Stimulated activated CD4-positive, alpha-beta T cell treated with anti-CD3 and anti-CD28 coated beads, TNF-alpha, amount 100 ng/mL, for 1 hour (primary cell): ENCODE data around the gene CLCN4.

ENCODE experiments used
- DNase-seq, 3 donors: peaks; one replicate each; pipeline ENCODE4 v3.0.0-alpha.2; 2020; ENCODE audit warnings: low read depth in 3 of 3, low spot score in 1 of 3

Gene CLCN4

DNA sequence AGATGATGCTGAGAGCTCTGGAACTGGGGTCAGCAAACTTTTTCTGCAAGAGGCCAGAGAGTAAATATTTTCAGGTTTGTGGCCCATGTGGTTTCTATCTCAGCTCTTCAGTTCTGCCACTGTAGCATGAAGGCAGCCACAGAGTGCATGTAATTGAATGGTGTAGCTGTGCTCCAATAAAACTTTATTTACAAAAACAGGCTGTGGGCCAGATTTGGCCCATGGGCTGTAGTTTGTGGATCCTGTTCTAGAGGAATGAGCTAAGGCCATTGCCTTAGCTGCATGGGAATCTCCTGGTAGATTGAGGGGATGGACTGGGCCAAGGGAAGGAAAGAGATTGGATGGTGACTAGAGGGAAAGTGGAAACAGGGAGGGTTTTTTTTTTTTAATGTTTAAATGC lies 36.8 kb downstream of the CLCN4 start:
- DNase-seq: no peak

DNA sequence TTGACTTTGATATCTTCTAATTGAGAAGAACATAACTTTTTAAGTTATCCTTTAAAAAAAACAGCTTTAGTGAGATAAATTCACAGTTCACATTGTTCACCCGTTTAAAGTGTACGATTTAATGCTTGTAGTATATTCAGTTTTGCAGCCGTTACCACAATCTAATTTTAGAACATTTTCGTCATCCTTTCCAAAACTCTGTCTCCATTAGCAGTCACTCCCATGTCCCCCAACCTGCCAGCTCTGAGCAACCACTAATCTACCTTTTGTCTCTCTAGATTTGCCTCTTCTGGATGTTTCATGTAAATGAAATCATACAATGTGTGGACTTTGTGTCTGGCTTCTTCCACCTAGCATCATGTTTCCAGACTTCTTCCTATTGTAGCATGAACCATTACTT lies 38.6 kb downstream of the CLCN4 start:
- no peak for DNase-seq

DNA sequence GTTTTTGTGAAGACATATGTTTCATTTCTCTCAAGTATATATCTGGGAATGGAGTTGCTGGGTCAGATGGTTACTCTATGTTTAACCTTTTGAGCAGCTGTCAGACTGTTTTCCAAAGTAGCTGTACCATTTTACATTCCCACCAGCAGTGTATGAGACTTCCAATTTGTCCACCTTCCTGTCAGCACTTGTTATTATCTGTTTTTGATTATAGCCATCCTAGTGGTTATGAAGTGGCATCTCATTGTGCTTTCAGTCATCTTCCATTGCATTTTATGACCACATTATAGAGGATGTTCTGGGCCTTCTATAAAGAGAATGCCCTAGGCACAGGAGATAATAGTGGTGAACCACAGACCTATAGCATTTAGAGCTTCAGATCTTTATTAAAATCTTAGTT lies 39.2 kb downstream of the CLCN4 start:
- no peak for DNase-seq

DNA sequence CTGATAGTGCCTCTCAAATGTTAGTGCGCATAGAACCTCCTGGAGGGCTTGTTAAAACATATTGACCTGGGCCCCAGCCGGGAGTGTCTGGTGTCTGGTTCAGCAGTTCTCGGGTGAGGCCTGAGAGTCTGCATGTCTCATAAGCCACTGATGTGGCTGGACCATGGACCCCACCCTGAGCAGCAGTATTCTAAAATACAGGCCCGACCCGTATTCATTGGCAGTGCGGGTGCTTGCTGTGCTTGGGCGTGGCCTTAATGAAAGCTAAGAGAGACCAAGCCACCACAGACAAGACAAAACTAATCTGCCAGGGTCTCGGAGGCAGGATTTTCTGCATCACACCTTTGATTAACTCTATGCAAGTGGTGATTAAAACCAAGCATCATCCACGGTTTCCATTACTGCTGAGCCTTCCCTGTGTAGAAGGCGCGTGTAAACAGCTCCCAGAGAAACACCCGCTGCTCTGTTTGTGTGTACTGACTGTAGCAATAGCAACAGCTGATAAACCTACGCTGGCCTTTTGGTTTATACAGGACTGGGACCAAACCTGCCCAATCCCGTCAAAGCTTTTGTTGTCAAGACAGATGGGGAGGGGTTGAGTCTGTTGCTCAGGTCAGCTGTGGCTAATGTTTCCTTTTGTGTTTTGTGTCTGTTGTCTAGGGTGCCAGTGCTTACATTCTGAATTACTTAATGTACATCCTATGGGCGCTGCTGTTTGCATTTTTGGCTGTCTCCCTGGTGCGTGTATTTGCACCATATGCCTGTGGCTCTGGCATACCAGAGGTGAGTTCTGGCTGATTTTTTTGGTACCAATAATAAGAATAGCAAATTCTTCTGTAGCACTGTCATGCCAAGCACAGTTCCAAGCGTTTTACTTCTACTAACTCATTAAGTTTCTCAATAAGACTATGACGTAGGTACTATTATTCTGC lies 40.8 kb downstream of the CLCN4 start:
- DNase-seq: no peak

DNA sequence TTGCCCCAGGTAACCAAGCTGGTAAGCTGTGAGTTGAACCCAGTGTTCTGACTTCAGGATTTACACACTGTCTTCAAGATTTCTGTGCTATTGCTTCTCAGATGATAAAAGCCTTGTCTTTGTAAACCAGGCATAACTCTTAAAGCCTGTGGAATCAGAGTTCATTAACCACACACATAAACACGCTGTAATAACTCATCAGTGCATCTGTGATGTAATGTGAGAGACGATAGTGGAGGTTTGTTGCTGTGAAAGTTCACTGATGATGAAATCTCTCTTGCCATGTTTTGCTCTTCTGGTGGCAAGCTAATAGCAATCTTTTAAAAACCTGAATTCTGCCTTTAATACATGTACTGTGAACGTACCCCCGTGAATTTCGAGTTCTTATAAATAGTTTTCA lies 41.5 kb downstream of the CLCN4 start:
- no peak for DNase-seq

DNA sequence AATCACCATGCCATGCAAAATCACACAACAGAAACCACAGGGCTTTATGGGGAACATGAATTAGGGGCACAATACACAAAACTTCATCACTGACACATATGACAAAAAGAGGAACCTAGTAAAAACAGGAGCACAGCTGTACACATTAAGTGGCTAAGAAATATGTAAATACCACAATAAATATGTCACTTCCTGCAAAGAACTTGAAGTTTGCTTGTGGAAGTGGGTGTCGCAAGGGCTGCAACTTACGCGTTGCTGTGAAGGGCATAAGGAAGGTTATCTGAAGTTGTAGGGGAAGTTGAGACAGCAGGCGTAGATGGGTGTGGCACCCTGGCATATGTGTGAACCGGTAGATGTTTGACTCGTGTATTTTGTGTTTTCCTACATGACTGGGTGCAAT lies 42.4 kb downstream of the CLCN4 start:
- no peak for DNase-seq

DNA sequence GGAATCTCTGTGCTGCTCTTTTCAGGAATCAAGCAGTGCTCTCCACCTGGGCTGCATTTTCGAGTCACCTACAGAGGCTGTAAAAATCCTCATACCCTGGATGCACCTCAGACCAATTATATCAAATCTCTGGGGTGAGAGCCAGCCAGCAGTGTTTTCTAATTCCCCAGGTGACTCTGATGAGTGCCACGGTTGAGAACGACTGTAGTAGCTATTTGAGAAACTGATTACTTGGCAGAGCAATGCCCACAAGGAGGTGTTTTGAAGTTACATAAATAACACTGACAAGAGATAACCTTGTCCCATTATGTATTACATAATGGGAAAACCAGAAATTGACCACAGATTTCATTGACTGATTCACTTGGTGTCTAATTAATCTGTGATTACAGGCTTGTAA lies 46.8 kb downstream of the CLCN4 start:
- no peak for DNase-seq

DNA sequence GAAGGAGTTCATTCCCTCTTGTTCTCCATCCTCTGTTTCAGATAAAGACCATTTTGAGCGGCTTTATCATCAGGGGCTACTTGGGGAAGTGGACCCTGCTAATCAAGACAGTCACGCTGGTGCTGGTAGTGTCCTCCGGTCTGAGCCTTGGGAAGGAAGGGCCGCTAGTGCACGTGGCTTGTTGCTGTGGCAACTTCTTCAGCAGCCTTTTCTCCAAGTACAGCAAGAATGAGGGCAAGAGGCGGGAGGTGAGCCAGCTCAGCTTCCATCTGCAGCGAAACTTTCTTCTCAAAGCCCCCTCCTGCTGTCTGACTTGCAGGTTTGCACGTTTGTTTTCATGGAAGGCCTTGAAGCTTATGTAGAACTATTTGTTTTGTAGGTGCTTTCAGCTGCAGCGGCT lies 49.5 kb downstream of the CLCN4 start:
- DNase-seq: no peak

DNA sequence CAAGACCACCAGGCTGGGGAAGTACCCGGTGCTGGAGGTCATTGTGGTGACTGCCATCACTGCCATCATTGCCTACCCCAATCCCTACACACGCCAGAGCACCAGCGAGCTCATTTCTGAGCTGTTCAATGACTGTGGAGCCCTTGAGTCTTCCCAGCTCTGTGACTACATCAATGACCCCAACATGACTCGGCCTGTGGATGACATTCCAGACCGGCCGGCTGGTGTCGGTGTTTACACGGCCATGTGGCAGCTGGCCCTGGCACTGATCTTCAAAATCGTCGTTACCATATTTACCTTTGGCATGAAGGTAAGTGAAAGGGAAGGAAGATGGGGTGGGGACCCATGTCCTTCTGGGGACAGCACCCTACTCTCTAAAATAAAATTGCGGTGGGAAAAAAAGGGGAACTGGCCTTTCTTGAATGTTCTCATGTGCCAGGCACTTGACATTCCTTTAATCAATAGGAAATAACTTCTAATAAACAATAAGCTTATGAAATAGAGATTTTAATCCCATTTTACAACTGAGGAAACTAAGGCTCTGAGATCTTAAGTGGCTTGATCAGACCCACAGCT lies 51.6 kb downstream of the CLCN4 start:
- DNase-seq: no peak

DNA sequence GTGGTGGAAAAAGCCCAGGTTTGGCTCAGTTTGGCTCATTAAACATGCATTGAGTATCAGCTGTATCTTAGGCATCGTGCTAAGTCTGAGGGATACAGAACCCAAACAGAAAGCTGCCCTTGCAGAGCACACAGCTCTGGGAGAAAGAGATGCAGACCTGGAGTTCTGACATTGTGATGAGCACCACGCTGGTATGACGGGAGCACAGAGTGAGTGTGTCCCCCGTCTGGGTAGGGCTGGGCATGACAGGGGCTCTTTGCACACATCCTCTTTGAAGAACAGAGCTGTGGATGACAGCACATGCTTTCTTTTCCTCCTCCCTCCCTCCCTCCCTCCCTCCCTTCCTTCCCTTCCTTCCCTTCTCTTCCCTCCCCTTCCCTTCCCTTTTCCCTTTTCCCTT lies 52.2 kb downstream of the CLCN4 start:
- DNase-seq: no peak

DNA sequence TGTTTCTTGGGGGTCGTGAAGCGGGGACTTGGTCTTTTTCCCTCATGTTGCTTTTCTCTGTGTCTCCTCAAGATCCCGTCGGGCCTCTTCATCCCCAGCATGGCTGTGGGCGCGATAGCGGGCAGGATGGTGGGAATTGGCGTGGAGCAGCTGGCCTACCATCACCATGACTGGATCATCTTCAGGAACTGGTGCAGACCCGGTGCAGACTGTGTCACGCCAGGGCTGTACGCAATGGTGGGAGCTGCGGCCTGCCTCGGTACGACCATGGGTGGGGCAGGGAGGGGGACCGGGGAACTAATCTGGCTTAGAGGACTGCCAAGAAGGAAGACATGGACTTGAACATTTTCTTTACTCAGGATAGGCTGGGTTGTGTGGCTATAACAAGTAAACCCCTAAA lies 55.6 kb downstream of the CLCN4 start:
- no peak for DNase-seq

DNA sequence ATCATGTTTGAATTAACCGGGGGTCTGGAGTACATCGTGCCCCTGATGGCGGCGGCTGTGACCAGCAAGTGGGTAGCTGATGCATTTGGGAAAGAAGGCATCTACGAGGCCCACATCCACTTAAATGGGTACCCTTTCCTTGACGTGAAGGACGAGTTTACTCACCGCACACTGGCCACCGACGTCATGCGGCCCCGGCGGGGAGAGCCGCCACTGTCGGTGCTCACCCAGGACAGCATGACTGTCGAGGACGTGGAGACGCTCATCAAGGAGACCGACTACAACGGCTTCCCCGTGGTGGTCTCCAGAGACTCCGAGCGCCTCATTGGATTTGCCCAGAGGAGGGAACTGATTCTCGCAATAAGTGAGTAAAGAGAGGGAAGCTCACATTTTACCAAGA lies 56.9 kb downstream of the CLCN4 start:
- DNase-seq: no peak

DNA sequence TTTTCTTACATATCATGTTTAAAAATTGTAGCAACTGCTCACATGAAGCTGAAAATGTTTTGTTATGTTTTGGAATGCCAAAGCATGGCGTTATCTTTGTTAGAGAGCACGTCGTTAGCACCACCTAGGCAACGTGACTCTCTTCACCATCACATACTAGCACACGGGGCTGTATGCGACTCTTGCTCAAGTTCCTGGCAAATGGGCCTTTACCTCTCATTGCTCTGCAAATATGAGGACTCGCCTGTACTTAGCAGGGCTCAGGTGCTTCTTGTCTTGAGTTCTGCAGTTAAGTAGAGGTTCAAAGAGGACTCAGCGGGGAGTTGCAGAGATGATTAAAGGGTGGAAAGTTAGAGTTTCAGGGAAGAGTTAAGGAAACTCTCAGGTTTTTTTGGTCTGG lies 59.4 kb downstream of the CLCN4 start:
- no peak for DNase-seq

DNA sequence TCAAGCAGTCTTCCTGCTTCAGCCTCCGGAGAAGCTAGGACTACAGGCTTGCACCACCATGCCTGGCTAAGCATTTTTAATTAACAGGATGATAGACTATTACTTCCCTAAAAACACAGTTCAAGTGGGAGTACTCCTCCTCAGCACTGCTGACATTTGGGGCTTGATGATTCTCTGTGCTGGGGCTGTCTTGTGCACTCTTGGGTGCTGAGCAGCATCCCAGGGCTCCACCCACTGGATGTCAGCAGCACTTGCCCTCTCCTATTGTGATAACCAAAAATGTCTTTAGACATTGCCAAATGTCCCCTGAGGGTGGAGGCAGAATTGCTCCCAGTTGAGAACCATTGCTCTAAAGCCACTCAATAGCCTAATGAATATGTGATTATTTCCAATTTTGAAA lies 60.4 kb downstream of the CLCN4 start:
- DNase-seq: no peak

DNA sequence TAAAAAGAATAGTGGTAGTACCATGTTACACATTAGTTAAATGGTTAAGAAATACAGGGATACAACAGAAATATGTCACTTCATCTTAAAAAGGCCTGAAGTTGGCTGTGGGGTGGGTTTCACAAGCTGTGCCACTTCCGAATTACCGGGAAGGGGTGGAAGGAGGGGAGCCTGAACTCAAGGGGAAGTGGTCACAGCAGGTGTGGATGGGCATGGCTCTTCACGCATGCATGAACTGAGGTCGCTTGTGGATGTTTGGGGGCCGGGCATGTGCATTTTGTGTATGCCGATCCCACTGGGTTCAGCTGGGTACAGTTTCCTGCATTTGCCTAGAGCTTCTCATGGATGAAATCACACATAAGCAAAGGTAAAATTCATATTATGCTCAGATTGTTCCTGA lies 64.9 kb downstream of the CLCN4 start:
- DNase-seq: no peak

DNA sequence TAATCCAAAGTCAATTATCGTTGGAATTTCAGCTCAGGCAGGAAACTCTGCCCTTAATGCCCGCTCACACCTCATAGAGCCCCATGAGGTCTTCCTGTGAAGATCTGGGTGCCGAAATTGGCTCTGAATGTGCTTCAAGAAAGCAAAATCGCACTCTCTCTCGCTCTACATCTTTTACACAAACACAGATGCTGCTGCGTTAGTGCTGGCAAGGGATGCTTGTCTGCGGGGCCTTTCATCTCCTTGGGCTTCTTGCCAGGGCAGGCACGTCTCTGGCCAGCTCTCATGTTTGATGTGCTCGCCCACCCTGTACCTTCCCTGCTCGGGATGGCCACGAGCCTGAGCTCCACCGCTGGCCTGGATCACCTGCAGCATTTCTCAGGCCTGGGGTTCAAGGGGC lies 66.5 kb downstream of the CLCN4 start:
- no peak for DNase-seq

DNA sequence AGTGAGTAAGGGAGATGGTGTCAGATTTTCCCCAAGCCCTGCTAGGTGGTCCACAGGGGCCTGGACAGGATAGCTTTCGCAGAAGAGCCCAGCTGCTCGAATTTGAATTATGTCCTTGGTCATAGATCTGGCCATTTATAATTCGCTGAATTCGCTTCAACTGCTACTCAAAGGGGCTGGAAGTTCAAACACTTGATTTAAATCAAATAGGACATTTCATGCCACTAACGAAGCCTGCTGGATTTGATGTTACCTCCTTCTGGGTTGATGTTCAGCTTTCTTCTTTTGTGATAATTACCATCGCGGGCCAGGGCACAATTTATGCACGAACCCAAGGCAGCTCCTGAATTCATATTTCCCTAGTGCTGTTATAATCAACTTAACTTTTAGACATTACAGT lies 67.0 kb downstream of the CLCN4 start:
- no peak for DNase-seq

DNA sequence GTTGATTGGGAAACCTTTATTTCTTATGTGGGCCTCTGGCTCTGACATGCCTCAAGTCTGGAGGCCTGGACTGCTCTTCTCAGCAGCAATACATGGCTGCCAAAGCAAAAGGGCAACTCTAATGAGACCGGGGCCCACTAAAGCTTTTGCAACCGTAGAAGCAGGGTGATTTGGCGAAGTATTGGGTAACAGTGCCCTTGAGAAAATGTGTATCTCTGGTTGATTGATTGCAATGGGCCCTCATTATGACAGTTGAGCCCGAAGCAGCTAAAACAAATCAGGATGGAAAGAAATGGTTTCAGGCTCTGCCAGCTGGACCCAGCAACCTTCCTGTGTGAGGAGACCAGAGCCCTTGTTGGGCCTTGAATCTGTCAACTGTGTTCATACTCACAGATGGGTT lies 73.4 kb downstream of the CLCN4 start:
- no peak for DNase-seq

DNA sequence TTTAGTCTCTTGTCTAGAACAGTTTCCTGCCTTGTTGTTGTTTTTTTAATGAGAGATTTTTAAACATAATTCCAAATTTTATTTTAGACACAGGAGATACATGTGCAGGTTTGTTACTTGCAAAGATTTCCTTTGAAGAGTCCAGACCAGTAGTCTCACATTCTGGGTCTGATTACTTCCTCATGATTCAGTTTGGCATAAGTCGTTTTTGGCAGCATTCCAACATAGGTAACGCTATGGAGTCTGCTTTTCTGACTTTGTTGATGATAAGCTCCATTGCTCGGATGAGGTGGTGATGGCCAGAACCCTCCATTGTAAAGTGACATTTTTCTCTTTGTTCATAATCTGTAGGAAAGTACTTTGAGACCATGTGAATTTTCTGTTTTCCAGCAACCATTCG lies 74.7 kb downstream of the CLCN4 start:
- no peak for DNase-seq

DNA sequence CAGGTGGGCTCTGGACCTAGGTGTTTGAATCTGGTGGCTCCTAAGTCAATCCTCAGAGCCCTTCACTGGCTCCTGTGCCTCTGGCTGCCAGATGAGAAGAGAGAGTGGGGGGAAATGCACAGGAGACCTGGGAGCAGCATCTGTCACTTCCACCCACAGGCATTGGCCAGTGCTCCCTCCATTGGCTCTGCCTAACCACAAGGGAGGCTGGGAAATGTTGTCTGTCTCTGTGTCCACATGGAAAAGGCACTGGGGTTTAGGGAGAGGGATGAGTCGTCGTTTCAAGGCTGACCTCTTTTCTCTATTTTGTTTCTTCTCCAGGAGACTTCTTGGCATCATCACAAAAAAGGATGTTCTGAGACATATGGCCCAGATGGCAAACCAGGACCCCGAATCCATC lies 76.4 kb downstream of the CLCN4 start:
- no peak for DNase-seq

DNA sequence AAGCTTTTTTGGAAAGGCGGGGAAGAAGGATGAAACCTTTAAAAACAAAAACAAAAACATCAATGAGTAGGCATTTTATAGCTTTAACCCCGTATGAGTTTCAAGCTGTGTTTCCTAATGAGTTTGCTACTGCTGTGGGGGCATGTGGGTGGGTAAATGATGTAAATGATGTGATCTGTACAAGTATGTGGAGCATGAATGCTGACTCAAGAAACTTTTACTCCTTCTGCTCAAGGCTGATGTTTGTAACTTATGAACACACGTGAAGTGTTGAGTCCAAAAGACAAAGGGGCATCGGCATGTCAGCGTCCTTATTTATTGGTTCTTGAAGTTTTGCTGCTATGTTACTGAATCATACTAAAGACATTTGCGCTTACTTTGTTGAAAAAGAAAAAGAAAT lies 76.9 kb downstream of the CLCN4 start:
- DNase-seq: no peak

DNA sequence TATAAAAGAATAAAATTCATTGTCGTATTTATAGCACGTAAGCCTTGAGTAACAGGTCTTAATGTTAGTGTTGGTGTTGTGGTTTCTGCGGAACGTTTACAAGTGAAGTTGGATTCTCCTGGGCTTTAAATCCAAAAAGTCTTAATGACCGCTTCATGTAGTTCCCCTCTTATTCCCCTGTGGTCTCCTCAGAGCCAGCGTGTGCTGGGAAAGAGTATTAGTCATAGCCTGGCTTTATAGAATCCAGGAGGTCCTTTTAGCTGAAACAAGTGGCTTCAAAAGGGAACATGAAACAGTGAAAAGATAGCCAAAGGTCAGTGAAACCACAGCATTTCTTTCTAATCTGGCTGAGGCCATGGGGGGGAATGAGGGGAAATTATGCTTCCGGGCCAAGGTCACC lies 79.1 kb downstream of the CLCN4 start:
- DNase-seq: no peak

DNA sequence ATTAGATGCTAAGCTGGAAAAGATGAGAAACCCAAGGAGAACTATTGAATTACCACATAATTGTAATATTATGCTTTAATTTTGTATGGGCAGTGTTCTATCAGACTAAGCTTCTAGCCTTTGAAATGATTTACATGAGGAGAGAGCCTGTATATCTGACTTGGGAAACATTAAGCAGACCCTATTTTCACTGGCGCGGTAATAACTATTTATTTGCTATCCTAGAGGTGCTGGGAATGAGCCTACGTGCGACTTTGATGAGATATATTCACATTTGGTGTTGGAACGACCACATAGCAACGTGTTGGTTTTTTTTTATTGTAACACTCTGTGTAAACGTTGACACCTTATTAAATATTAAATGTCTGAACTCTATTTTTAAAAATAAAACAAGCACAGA lies 80.5 kb downstream of the CLCN4 start:
- no peak for DNase-seq
